ENCODE results near the gene GRAMD4.

DNA sequence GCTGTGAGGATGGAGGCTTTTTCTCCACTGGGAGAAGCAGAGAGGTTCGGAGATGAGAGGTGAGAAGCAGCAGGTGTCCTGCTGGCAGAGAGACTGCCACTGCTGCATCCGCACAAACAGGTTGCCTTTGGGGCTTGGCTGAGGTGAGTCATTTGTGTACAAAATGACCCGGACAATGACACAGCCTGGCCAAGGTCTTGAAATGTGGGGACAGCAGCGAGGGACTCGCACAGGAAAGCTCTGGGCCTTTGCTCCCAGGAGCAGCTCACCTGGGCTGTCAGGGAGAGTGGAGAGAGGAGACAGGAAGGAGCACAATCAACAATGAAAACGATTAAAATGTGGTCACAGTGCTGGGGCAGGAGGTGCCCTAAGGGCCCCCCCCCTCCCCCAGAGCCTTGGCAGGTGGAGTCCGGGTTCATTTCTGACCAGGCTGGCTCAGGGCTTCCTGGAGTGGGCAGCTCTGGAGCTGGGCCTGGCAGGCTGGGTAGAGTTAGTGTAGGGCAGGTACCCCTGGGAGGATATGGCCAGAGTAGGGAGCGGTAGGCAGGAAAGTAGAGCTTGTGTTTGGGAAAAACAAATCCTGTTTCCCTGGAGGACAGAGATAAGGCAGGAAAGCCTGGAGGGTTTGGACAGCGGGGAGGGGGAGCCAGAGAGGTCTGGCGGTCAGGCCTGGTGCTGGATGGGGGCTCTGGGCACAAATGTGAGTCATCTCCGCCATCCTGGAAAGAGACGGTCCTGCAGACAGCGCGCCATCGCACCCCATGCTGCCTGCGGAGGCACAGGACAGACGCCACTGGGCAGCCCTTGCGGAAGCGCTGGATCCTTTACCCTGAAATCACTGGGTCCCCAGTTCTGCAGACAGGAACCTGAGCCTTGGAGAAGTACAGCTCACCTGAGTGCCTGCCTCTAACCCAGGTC, 44.9 kb upstream of the GRAMD4 start:
- TF ChIP-seq, protein P1, sequence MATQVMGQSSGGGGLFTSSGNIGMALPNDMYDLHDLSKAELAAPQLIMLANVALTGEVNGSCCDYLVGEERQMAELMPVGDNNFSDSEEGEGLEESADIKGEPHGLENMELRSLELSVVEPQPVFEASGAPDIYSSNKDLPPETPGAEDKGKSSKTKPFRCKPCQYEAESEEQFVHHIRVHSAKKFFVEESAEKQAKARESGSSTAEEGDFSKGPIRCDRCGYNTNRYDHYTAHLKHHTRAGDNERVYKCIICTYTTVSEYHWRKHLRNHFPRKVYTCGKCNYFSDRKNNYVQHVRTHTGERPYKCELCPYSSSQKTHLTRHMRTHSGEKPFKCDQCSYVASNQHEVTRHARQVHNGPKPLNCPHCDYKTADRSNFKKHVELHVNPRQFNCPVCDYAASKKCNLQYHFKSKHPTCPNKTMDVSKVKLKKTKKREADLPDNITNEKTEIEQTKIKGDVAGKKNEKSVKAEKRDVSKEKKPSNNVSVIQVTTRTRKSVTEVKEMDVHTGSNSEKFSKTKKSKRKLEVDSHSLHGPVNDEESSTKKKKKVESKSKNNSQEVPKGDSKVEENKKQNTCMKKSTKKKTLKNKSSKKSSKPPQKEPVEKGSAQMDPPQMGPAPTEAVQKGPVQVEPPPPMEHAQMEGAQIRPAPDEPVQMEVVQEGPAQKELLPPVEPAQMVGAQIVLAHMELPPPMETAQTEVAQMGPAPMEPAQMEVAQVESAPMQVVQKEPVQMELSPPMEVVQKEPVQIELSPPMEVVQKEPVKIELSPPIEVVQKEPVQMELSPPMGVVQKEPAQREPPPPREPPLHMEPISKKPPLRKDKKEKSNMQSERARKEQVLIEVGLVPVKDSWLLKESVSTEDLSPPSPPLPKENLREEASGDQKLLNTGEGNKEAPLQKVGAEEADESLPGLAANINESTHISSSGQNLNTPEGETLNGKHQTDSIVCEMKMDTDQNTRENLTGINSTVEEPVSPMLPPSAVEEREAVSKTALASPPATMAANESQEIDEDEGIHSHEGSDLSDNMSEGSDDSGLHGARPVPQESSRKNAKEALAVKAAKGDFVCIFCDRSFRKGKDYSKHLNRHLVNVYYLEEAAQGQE (IDR thresholded peaks at IDR 0.05; ENCODE audit: insufficient read depth in 1 of 2, low read depth in 2 of 2, low read length in 2 of 2): no peak
- peak; percentile 25 for TF ChIP-seq FOXP2 (optimal IDR thresholded peaks at IDR 0.05; ENCODE audit: borderline replicate concordance, extremely low read depth, extremely low read length, insufficient read depth)

Measured in PFSK-1 (cell line).